Right kidney (tissue), 1 donor: Measurements from ENCODE around the gene GMDS.

Source experiments
- DNase-seq: peaks from one replicate; pipeline ENCODE4 v3.0.0-alpha.2; 2016

GMDS gene

DNA sequence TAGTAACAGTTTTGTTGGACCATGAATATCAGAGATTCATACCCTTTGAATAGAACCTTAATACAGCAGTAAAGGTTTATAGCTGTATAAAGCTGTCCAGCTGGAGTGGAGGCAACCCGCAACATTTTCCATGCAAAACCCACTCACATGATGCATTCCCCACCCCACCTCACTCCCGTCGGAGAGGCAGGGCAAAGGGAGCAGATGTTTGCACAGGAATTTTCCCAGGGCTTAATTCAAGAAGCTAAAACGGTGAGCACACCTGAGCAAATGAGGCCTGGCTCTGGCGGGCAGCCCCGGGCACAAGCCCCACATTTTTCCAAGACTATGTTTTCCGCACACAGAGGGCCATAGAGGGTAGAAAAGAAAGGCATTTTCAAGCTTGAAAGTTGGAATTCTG, 444.0 kb downstream of the GMDS start:
- no peak for DNase-seq

- no peak for DNase-seq
Measured at GRCh38 chr6:1800845-1801244, 444.6 kb downstream of the GMDS start.

DNA sequence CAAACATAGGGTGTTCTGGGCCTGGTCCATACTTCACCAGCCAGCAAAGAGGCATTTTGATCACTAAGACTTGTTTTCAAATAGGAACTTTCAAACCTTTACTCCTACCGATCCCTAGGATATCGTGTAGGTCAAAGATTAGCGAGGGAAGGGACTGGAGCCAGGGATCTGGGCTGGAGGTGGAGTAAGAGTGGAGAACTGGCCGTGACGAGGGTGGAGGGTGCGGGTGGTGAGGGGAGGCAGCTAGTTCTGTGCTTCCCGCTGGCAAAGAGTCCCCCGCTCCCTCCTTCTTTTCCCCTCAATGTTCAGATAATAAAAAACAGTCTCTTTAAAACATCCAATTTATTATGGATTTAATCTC, 446.5 kb downstream of the GMDS start:
- DNase-seq: no peak

DNA sequence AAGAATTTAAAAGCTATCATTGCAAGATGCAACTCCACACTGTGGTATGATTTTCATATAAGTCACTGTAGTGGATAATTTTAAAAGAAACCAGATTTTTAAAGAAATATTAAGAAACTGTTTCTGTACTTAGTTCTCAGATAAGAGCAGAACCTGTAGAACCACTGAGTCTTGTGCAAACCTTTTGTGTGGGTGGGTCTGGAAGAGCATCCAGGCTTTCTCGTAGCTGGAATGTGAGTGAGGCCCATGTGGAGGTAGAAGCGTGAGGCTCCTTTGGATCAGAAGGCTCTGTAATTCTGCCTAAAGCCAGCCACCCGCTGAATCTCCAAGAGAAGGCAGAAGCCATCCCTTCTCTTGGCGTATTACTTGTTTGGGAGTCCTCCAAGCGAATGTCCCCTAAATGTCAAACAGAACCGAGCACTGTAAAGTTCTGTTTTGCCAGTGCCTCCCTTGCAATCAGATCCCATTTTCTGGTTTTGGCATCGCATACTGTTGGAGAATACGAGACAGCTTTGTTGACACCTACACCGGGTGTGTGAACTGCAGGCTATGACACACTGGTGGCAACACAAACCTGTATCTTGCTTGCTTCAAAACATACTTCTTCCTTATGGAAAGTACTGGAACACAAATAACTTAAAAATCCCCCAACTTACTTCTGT, 447.0 kb downstream of the GMDS start:
- DNase-seq: no peak

DNA sequence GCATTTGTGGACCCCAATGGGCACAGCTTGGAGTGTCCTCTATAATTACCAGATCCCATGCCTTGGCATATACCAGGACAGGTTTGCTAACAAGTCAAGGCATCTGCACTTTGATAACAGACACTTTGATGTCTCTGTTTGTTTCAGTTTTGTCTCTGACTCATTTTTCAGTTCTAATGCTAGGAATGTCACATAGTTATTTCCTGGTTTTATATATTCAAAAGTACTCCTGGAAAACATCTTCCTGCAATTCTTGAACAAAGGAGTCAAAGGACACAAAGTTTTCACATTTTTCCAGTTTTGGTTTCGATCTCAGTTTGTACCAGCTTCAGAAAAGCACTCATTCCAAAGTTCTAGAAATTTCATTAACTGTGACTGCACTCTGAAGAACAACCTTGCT, 447.6 kb downstream of the GMDS start:
- no peak for DNase-seq

DNA sequence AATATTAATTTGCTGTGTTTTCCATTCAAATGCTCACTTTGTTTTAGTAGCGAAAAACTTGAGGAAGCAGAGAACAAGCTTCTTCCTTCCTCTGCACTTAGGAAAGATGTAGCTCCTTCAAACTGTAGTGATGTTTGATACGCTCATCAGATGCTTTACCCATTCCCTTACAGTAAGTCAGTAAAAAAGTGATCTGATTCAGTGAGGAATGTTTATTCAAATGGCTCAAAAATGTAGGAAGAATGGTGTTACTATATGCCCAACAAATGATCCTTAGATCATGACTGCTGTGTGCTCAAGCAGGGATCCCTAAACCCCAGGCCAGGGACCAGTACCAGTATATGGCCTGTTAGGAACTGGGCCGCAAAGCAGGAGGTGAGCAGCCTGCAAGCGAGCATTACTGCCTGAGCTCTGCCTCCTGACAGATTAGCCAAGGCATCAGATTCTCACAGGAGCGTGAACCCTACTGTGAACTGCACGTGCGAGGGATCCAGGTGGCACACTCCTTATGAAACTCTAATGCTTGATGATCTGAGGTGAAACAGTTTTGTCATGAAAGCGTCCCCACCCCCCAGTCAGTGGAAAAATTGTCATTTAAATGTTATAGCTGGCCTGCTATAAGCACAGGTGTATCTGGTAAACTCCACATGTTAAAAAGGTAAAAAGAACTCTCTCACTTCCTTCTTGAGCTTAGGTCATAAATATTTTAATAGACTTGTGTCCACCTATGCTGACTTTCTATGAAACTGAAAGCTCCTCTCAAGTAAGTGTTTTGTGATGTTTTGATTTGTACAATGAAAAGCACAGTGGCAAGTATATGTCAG, 448.5 kb downstream of the GMDS start:
- DNase-seq: no peak

GRCh38 chr6:1795910-1796309, 449.5 kb downstream of the GMDS start:
- no peak for DNase-seq

GRCh38 chr6:1792989-1793388, 452.4 kb downstream of the GMDS start:
- DNase-seq: no peak

- DNase-seq: no peak
Measured at GRCh38 chr6:1790684-1791083, 454.7 kb downstream of the GMDS start.

- DNase-seq: no peak
Measured at GRCh38 chr6:1789092-1789491, 456.3 kb downstream of the GMDS start.

GRCh38 chr6:1787894-1788293, 457.5 kb downstream of the GMDS start:
- DNase-seq: no peak

- no peak for DNase-seq
Measured at GRCh38 chr6:1786455-1787453, 458.7 kb downstream of the GMDS start.

DNA sequence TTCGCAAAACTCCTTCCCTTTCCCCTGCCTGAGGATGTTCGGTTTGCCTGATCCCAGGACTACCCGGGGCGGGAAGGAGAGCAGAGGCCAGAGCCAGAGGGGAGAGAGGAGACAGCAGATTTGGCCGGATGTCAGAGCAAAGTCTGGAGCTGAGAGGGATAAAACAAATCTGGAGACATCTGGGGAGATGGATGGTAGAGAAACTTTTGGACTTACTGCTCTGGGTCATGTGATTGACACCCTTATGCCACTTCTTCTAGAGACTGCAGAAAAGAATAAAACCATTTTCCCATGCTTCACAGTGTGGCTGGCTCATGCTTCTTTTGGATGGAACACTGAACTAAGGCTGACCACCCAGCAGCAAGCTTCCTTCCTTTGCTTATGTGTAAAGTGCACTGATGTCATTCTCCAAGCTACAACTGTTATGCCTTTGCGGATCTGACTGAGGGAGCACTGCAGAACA, 461.0 kb downstream of the GMDS start:
- DNase-seq: no peak

GRCh38 chr6:1781817-1782184, 463.6 kb downstream of the GMDS start:
- DNase-seq: no peak

DNA sequence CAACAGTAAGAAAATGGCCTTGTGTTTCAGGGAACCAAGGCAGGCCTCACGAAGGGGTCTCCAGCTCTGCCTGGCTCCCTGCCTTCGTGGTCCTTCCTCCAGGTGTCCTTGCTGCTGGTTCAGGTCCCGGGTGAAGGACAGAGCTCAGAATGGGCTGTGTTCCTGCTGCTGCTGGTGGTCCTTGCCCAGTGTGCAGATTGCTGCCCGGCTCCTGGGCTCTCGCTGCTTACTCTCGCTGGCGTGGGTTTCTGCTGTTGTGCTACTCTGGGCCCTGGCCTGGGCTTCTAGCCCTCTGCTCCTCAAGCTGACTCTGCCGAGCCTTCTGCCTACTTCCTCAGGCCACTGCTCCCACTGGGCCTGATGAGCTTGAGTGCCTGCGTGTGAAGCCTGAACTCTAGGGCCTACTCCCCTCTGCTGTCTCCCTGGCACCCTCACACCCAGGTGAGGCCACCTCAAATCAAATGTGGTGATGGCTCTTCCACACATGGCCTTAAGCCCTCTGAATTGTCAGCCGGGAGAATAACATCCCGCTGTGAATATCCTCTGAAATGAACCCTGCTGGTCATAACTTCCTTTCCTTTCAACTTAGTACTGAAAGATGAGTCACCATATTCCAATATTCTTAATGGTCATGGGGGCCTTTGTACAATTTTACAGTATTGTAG, 464.1 kb downstream of the GMDS start:
- DNase-seq: no peak

DNA sequence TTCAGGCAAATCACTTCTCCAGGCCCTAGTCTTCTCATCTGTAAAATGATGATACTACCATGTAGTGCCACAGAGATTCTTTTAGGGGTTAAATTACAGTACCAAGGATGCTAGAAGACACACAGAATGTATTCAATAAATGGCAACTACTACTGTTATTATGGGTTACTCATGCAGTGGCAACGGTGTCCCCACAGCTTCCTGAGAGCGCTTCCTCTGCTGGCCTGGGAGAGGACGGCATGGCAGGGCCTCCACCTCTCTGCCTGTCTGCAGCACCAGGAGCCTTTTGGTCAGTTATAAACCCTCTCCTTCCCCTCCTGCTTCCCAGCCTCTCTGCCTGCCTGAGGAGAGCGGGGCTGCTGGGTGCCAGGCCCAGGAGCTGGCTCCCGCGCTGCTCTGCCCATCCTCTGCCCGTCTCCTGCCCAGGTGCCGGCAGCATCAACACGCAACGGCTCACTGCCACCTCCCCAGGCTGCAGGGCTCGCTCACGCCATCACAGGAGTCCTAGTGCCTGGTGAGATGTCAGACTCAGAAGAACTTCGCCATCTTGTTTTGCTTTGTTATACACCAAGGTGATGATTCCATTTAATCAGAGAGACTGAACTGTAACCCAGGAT, 465.0 kb downstream of the GMDS start:
- DNase-seq: no peak

DNA sequence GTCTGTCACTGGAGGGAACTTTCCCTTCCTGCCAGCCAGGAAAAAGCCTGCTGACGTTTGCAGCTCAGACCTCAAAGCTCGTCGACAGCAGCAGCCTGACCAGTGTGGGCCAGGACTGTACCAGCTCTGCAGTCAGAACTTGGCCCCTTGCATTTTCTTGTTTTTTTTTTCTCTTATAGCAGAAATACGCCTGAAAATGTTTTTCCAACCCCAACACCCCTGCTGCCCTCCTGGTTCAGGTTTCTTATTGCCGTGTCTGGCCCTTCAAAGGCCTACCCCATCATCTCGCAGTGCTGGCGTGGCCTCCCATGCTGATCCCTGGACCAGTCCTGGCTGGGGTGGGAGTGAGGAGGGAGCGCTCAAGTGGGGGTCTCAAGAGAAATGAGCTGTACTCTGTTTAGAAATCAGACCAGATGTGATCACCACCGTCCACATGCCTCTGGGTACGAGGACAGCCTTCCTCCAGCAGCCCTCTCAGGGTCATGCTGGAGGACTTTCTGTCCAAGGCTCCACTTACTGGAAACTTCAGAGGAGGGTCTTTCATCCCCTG, 466.6 kb downstream of the GMDS start:
- no peak for DNase-seq

- DNase-seq: peak; percentile 63
Measured at GRCh38 chr6:1777921-1778685, 467.3 kb downstream of the GMDS start.

DNA sequence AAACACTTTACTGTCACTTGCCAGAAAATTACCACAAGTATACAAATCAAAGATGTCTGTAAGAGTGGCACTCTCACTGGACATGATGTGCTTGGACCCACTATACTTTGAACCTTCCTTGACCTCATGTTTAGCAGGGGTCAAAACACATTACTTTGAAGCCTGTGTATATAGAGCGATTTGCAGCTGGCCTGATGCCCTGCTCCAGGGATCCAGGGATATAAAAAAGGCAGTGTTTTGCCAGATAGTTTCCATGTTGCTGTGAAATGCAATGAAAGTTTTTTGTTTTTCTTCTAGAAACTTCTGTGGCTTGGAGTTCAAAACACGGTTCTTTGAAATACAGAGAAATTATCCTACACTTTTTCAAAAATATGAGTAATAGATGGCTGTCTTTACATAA, 470.0 kb downstream of the GMDS start:
- DNase-seq: no peak

DNA sequence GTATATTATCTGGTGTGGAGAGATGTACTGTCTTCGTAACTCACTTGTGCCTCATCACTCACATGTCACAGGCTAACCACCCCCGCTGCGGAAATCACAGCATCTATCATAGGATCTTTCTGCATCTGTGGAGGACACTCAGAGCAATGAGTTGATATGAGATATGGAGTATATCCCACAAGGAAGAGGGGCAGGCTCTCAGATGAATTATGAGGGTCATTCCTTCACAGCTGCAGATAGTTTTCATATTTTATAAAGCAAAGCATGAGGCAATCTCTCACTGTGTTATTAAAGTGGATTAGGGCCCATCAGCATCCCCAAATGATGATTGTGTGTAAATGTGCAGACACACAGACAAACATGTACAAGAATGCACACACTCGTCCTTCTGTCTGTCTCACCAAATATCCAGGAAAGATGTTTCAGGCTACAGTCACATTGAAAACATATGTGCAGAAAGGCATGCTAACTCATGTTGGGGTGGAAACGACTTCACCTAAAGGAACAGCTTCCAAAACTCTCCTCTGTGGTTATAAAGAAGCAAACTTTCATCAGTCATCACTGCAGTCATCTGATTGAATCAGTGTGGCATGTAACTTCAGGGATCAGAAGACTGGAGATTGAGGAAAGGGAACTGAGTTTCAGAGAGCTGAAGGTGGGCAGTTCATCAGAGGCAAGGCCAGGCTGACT, 471.0 kb downstream of the GMDS start:
- DNase-seq: no peak
